ENCODE measurements around the gene UFD1. TPM values are rescaled to one million over a fixed set of nuclear protein-coding genes. Genes with fewer than 3 reads are reported as not detected.

Gene UFD1
- total and polyA plus RNA-seq, 4 donors, result 23.1 to 111 (median 70.0) TPM

GRCh38 chr22:19429950-19430889 lies 48.8 kb downstream of the UFD1 start:
- Histone ChIP-seq H3K9me3 (ENCODE audit: control insufficient read depth in 4 of 4, insufficient read depth in 3 of 4, low read length in 3 of 4) (no peaks in the 10 kb centered on the region), H3K9ac (ENCODE audit: insufficient read depth in 1 of 2, low read length in 2 of 2) (peak overlapping the region; percentile 33 to 34), H3K27ac (ENCODE audit: low read depth in 1 of 2, low read length in 1 of 2) (peak overlapping the region; percentile 88 to 99), H3K4me3 (peak overlapping the region; percentile 95), H3K27me3 (ENCODE audit: control insufficient read depth in 3 of 3, insufficient read depth in 3 of 3, low read length in 2 of 3) (no peaks in the 10 kb centered on the region), H3K36me3 (ENCODE audit: control insufficient read depth in 4 of 4, insufficient read depth in 4 of 4, low read length in 4 of 4) (peaks cover 0 to 6% (median 4%) of the 10 kb centered on the region in 4 donors), H3K4me1 (ENCODE audit: control insufficient read depth in 5 of 5, insufficient read depth in 5 of 5, low read length in 5 of 5) (peaks cover 4 to 22% (median 9%) of the 10 kb centered on the region in 5 donors)
- TF ChIP-seq CTCF (IDR thresholded peaks at IDR 0.05; ENCODE audit: control extremely low read depth, extremely low read depth), result no peak
- DNase-seq, result peak; percentile 54 to 70 (median 58)
- WGBS, 2 donors, result 10 to 11% methylated on average over 12 of the region's 12 CpGs
- ATAC-seq (ENCODE audit: insufficient read depth, low FRiP score), result no peak

GRCh38 chr22:19424186-19424500 lies 54.9 kb downstream of the UFD1 start:
- Histone ChIP-seq H3K4me3 (no peak overlapping the region), H3K4me1 (ENCODE audit: control insufficient read depth in 5 of 5, insufficient read depth in 5 of 5, low read length in 5 of 5) (peaks cover 0 to 7% (median 0%) of the 10 kb centered on the region in 5 donors), H3K9ac (ENCODE audit: insufficient read depth in 1 of 2, low read length in 2 of 2) (no peak overlapping the region), H3K27ac (ENCODE audit: low read depth in 1 of 2, low read length in 1 of 2) (no peak overlapping the region), H3K9me3 (ENCODE audit: control insufficient read depth in 4 of 4, insufficient read depth in 3 of 4, low read length in 3 of 4) (no peaks in the 10 kb centered on the region), H3K27me3 (ENCODE audit: control insufficient read depth in 3 of 3, insufficient read depth in 3 of 3, low read length in 2 of 3) (no peaks in the 10 kb centered on the region), H3K36me3 (ENCODE audit: control insufficient read depth in 4 of 4, insufficient read depth in 4 of 4, low read length in 4 of 4) (no peaks in the 10 kb centered on the region)
- WGBS, 2 donors, result 51 to 76% methylated on average over 3 of the region's 3 CpGs
- ATAC-seq (ENCODE audit: insufficient read depth, low FRiP score) (no peak), DNase-seq (no peak)
- no peak for TF ChIP-seq CTCF (IDR thresholded peaks at IDR 0.05; ENCODE audit: control extremely low read depth, extremely low read depth)

- peaks cover 0 to 7% (median 0%) of the 10 kb centered on the region in 5 donors for H3K4me1 ChIP-seq (ENCODE audit: control insufficient read depth in 5 of 5, insufficient read depth in 5 of 5, low read length in 5 of 5)
- DNase-seq, result no peak
- 85% methylated on average over 11 of the region's 11 CpGs for WGBS, 2 donors
Measured at GRCh38 chr22:19422440-19423301, 56.3 kb downstream of the UFD1 start.

More at GRCh38 chr22:19422440-19423301, 56.3 kb downstream of the UFD1 start:
- ATAC-seq (ENCODE audit: insufficient read depth, low FRiP score), result no peak
- no peak overlapping the region for H3K9ac ChIP-seq (ENCODE audit: insufficient read depth in 1 of 2, low read length in 2 of 2)
- no peak overlapping the region for H3K4me3 ChIP-seq
- no peak for TF ChIP-seq CTCF (IDR thresholded peaks at IDR 0.05; ENCODE audit: control extremely low read depth, extremely low read depth)
- H3K27me3 ChIP-seq (ENCODE audit: control insufficient read depth in 3 of 3, insufficient read depth in 3 of 3, low read length in 2 of 3), result no peaks in the 10 kb centered on the region
- no peak overlapping the region for H3K27ac ChIP-seq (ENCODE audit: low read depth in 1 of 2, low read length in 1 of 2)
- H3K36me3 ChIP-seq (ENCODE audit: control insufficient read depth in 4 of 4, insufficient read depth in 4 of 4, low read length in 4 of 4), result no peaks in the 10 kb centered on the region
- no peaks in the 10 kb centered on the region for H3K9me3 ChIP-seq (ENCODE audit: control insufficient read depth in 4 of 4, insufficient read depth in 3 of 4, low read length in 3 of 4)
